IMR-90 (cell line): ENCODE measurements around the gene AIDA.

Source experiments
- BHLHE40 ChIP-seq: fragments of 150-350 bp; IDR thresholded peaks from 2 replicates; pipeline ENCODE4 v1.6.1; 2016; ENCODE audit warnings: mild to moderate bottlenecking, low read depth, low read length
- CTCF ChIP-seq: conservative IDR thresholded peaks from 2 replicates; pipeline ENCODE4 v1.5.1; 2012; ENCODE audit warnings: mild to moderate bottlenecking, low read depth, low read length, improper control_type of control experiment
- ELK1 ChIP-seq: fragments of 150-350 bp; IDR thresholded peaks from 2 replicates; pipeline ENCODE4 v1.6.1; 2016; ENCODE audit warnings: low read depth, mild to moderate bottlenecking, low read length, moderate library complexity, borderline replicate concordance
- FOS ChIP-seq: fragments of 150-350 bp; IDR thresholded peaks from 2 replicates; pipeline ENCODE4 v1.6.1; 2016; ENCODE audit warnings: low read depth, low read length
- MAZ ChIP-seq: IDR thresholded peaks from 2 replicates; pipeline ENCODE4 v1.6.1; 2012; ENCODE audit warnings: low read depth, mild to moderate bottlenecking, low read length, improper control_type of control experiment, moderate library complexity, borderline replicate concordance
- MXI1 ChIP-seq: IDR thresholded peaks from 2 replicates; pipeline ENCODE4 v1.6.1; 2012; ENCODE audit warnings: low read depth, mild to moderate bottlenecking, low read length, moderate library complexity, borderline replicate concordance
- NFE2L2 ChIP-seq: fragments of 150-350 bp; IDR thresholded peaks from 2 replicates; pipeline ENCODE4 v1.6.1; 2016; ENCODE audit warnings: low read depth, mild to moderate bottlenecking, low read length
- POLR2A ChIP-seq: IDR thresholded peaks from 2 replicates; pipeline ENCODE4 v1.6.1; 2012; ENCODE audit warnings: mild to moderate bottlenecking, low read depth, low read length
- RAD21 ChIP-seq: IDR thresholded peaks from 2 replicates; pipeline ENCODE4 v1.6.1; 2012; ENCODE audit warnings: low read length, improper control_type of control experiment
- SMC3 ChIP-seq: fragments of 150-350 bp; IDR thresholded peaks from 2 replicates; pipeline ENCODE4 v1.6.1; 2016; ENCODE audit warnings: low read depth, mild to moderate bottlenecking, antibody characterized with exemption, low read length, moderate library complexity
- USF2 ChIP-seq: fragments of 150-350 bp; IDR thresholded peaks from 2 replicates; pipeline ENCODE4 v1.6.1; 2017; ENCODE audit warnings: mild to moderate bottlenecking, antibody characterized with exemption, low read length, low read depth

DNA sequence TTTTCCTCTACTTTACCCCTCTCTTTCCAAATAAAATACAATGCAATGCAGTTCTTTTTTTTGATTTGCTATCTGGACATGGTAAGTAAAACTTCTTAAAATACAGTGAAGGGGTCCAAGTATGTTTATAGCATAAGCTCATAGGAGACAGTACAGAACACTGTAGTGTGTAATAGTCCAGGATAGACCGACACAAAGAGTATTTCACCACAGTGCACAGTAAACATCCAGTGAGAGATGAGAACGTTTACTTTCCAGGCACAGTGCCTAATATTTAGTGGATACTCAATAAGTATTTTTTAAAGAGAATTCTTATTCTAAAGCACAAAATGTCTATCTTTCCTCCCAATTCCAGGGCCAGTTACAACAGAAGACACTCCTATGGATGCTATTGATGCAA, 79.5 kb downstream of the AIDA start:
- no peak for TF ChIP-seq POLR2A
- TF ChIP-seq CTCF, result no peak
- no peak for TF ChIP-seq RAD21
- TF ChIP-seq BHLHE40, result no peak
- TF ChIP-seq FOS, result no peak
- TF ChIP-seq MXI1, result no peak
- TF ChIP-seq MAZ, result no peak
- no peak for TF ChIP-seq SMC3
- no peak for TF ChIP-seq NFE2L2
- no peak for TF ChIP-seq ELK1
- no peak for TF ChIP-seq USF2
